Thyroid gland (tissue), 4 donors: Measurements from ENCODE around the gene GARNL3. TPM values are rescaled to one million over a fixed set of nuclear protein-coding genes. Genes with fewer than 3 reads are reported as not detected.

Source experiments
- DNase-seq, 2 donors: peaks; one replicate each; pipeline ENCODE4 v3.0.0-alpha.2; 2019
- H3K27ac ChIP-seq, 3 donors: fragments of 200-600 bp; sonication (generic); 1 replicate in 2 of 3; 2 replicates in 1 of 3; pipeline ENCODE4 v1.5.1; 2016 to 2019; ENCODE audit warnings: mild to moderate bottlenecking in 1 of 3, moderate library complexity in 1 of 3
- H3K27me3 ChIP-seq: fragments of 200-600 bp; sonication (generic); one replicate; pipeline ENCODE4 v1.5.1; 2019
- H3K36me3 ChIP-seq, 2 donors: fragments of 200-600 bp; sonication (generic); one replicate each; pipeline ENCODE4 v1.5.1; 2016 to 2019
- H3K4me1 ChIP-seq, 2 donors: fragments of 200-600 bp; sonication (generic); one replicate each; pipeline ENCODE4 v1.5.1; 2017 to 2019
- H3K4me3 ChIP-seq, 3 donors: fragments of 200-600 bp; sonication (generic); replicated peaks in 1 of 3; 1 replicate in 2 of 3; 2 replicates in 1 of 3; pipeline ENCODE4 v1.5.1; 2016; ENCODE audit warnings: mild to moderate bottlenecking in 1 of 3
- H3K9me3 ChIP-seq: fragments of 200-600 bp; sonication (generic); one replicate; pipeline ENCODE4 v1.5.1; 2017
- POLR2A ChIP-seq, 2 donors: fragments of 450-650 bp; IDR thresholded peaks; one replicate each; pipeline ENCODE4 v1.6.1; 2017; ENCODE audit warnings: antibody characterized with exemption in 2 of 2, mild to moderate bottlenecking in 2 of 2, moderate library complexity in 1 of 2
- WGBS, 2 donors: methylation state at CpG; one replicate each; pipeline ENCODE4 v1.1.5; 2017; 5-methylcytosine and 5-hydroxymethylcytosine counted together
- intact Hi-C: fragments of 100-400 bp; cut with DNase I; formaldehyde crosslinking; loops from one replicate; pipeline ENCODE4 v1.15.1; 2023
- total RNA-seq, 4 donors: library from RNA; depleted of rRNA; stranded (reverse); fragments of >200 nt; gene quantifications; one replicate each; pipeline ENCODE4 v1.2.3, GENCODE V29; 2016
- TF ChIP-seq, protein P1 (sequence below), 6 experiments: fragments of 200-600 bp in 3 of 6; fragments of 450-650 bp in 3 of 6; sonication (generic) in 3 of 6; IDR thresholded peaks; one replicate each; pipeline ENCODE4 v1.5.1; 2016 to 2019; ENCODE audit warnings: antibody characterized with exemption in 6 of 6, mild to moderate bottlenecking in 2 of 6, inconsistent platforms in 1 of 6, moderate library complexity in 1 of 6

Gene GARNL3
- total RNA-seq, 4 donors from 2014 or later: 14.6 to 49.1 (median 20.1) TPM

DNA sequence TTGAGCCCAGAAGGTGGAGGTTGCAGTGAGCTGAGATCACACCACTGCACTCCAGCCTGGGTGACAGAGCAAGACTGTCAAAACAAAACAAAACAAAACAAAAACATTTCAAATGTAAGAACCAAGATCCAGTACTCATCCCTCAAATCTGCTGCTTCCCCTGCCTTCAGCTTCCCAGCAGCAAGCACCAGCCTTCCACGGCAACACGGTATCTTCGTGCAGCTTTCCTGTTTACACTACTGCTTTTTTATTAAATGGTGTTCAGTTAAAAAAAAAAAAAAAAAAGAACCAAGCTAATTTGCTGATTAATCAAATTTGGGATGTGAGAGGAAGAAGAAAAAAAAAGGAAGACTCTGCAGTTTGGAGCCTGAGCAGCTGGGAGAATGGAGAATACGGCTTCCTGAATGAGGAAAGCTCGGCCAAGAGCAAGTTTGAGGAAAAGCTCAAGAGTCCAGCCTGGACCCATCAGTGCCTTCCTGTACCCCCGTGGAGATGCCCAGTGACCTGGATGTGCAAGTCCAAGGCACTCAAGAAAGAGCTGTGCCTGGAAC is 104.4 kb downstream of the GARNL3 start:
- no peaks in the 10 kb centered on the region for H3K9me3 ChIP-seq
- DNase-seq: no peak
- H3K4me3 ChIP-seq: no peak overlapping the region
- no peaks in the 10 kb centered on the region for H3K27me3 ChIP-seq
- no peaks in the 10 kb centered on the region for H3K36me3 ChIP-seq
- no peaks in the 10 kb centered on the region for H3K4me1 ChIP-seq
- intact Hi-C loops: no loop called here
- H3K27ac ChIP-seq: no peak overlapping the region
- TF ChIP-seq POLR2A (IDR thresholded peaks at IDR 0.05): no peak
- TF ChIP-seq, protein P1, sequence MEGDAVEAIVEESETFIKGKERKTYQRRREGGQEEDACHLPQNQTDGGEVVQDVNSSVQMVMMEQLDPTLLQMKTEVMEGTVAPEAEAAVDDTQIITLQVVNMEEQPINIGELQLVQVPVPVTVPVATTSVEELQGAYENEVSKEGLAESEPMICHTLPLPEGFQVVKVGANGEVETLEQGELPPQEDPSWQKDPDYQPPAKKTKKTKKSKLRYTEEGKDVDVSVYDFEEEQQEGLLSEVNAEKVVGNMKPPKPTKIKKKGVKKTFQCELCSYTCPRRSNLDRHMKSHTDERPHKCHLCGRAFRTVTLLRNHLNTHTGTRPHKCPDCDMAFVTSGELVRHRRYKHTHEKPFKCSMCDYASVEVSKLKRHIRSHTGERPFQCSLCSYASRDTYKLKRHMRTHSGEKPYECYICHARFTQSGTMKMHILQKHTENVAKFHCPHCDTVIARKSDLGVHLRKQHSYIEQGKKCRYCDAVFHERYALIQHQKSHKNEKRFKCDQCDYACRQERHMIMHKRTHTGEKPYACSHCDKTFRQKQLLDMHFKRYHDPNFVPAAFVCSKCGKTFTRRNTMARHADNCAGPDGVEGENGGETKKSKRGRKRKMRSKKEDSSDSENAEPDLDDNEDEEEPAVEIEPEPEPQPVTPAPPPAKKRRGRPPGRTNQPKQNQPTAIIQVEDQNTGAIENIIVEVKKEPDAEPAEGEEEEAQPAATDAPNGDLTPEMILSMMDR (IDR thresholded peaks at IDR 0.05): no peak
- 71 to 76% methylated on average over 6 of the region's 6 CpGs for WGBS, 2 donors

DNA sequence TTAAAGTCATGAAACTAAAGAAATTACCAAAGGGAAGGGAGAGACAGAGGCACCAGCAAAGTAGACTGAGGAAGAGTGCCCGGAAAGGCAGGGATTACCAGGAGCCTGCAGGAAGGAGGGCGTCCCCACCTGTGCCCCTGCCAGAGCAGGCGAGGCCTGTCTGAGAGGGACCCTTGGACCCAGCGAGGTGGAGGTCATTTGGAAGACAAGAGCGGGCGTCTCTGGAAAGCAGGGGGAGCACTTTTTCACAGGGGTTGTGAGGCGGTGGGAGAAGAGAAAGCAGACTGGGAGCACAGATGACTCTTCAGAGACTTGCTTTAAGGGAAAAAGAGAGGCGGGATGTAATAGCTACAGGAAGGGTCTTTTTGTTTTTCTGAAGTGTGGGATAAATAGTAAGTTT is 104.9 kb downstream of the GARNL3 start:
- WGBS, 2 donors: 92 to 94% methylated on average over 8 of the region's 8 CpGs
- Histone ChIP-seq H3K4me1 (no peaks in the 10 kb centered on the region), H3K27ac (no peak overlapping the region), H3K36me3 (no peaks in the 10 kb centered on the region), H3K4me3 (no peak overlapping the region), H3K9me3 (no peaks in the 10 kb centered on the region), H3K27me3 (no peaks in the 10 kb centered on the region)
- intact Hi-C loops: no loop called here
- no peak for DNase-seq
- TF ChIP-seq, protein P1 (IDR thresholded peaks at IDR 0.05): no peak
- no peak for TF ChIP-seq POLR2A (IDR thresholded peaks at IDR 0.05)

DNA sequence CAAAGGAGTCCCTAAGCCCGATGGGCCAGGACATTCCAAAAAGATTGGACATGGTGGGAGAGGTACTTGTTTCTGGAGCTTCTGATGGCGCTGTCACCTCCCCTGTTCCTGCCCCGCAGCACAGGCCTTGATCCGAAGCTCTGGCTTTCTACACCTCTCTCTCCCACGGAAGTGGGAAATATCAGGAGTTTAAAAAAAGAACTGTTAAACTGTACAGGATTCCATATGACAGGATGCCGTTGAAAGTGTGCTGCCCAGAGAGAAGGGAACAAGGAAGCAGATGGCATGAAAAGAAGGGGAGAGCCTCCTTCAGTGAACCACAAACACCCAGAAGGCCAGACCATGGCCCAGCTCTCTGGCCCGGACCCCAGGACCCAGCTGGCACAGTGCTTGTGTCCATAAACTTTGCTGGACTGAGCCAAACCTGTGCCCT is 105.6 kb downstream of the GARNL3 start:
- Histone ChIP-seq H3K27ac (no peak overlapping the region), H3K9me3 (no peaks in the 10 kb centered on the region), H3K36me3 (no peaks in the 10 kb centered on the region), H3K27me3 (no peaks in the 10 kb centered on the region), H3K4me1 (no peaks in the 10 kb centered on the region), H3K4me3 (no peak overlapping the region)
- TF ChIP-seq, protein P1 (IDR thresholded peaks at IDR 0.05): no peak
- TF ChIP-seq POLR2A (IDR thresholded peaks at IDR 0.05): no peak
- DNase-seq: no peak
- intact Hi-C loops: no loop called here
- 82 to 84% methylated on average over 7 of the region's 7 CpGs for whole genome bisulfite sequencing, 2 donors

DNA sequence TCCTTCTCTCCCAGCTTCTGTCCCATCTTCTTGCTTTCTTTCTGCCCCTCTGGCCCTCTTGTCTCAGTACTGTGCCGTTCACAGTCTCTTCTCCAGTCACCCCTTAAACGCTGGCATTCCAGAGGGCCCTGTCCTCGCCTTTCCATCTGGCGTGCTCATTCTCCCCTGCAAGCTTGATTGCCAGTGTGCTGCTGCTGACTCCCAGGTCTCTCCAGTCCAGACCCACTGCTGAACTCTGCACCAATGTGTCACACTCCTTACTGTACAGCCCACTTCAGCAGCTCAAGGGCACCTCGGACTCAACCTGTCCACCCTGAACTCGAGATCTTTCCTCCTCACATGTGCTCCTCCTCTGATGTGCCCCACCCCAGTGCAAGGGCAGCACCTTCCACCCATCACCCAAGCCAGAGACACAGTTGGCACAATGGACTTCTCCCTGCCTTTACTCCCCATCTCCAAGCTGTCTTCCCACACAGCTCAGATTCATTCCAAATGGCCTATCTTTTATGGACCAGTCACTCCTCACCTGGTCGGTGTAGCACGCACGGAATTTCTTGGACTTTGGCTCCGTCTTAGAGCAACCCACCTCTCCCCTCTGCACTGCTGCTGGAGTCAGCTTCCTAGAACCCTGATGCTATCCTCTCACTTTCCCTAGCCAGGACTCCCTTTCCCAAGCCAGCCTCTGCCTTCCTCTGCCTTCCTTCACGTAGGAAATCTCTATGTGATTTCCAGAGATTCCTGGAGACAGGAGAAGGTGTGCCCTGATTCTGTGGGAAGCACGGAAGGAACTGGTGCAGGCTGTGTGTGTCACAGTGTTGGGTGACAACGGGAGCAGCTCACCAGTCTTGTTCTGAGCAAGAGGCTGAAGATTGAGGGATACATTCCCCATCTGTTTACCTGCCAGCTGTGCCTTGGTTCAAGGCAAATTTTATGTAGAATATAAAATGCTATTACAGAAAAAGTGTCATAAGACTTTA is 106.4 kb downstream of the GARNL3 start:
- WGBS, 2 donors: 83 to 84% methylated on average over 13 of the region's 13 CpGs
- no peak for DNase-seq
- Histone ChIP-seq H3K36me3 (no peaks in the 10 kb centered on the region), H3K27me3 (no peaks in the 10 kb centered on the region), H3K9me3 (no peaks in the 10 kb centered on the region), H3K4me1 (no peaks in the 10 kb centered on the region), H3K4me3 (no peak overlapping the region), H3K27ac (no peak overlapping the region)
- TF ChIP-seq, protein P1 (IDR thresholded peaks at IDR 0.05): no peak
- no peak for TF ChIP-seq POLR2A (IDR thresholded peaks at IDR 0.05)
- intact Hi-C loops: no loop called here

DNA sequence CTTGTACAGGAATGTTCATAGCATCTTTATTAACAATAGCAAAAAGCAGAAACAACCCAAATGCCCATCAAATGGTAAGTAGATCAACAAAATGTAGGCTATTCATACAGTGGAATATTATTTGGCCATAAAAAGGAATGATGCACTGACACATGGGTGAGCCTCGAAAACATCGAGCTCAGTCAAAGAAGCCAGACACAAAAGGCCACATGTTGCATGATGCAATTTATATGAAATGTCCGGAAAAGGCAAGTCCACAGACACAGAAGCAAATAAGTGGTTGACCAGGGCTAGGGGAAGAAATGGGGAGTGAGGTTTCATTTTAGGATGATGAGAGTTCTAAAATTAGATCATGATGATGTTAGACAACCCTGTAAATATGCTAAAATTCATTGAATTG is 115.9 kb downstream of the GARNL3 start:
- H3K4me1 ChIP-seq: peaks cover 6 to 7% of the 10 kb centered on the region in 2 donors
- no peaks in the 10 kb centered on the region for H3K27me3 ChIP-seq
- H3K9me3 ChIP-seq: no peaks in the 10 kb centered on the region
- no peaks in the 10 kb centered on the region for H3K36me3 ChIP-seq
- no peak overlapping the region for H3K27ac ChIP-seq
- TF ChIP-seq, protein P1 (IDR thresholded peaks at IDR 0.05): no peak
- no peak for TF ChIP-seq POLR2A (IDR thresholded peaks at IDR 0.05)
- no peak overlapping the region for H3K4me3 ChIP-seq
- DNase-seq: no peak
- intact Hi-C loops: no loop called here
- 96 to 98% methylated on average over 3 of the region's 3 CpGs for WGBS, 2 donors
